Adrenal gland (tissue), 5 donors: ENCODE measurements around the gene CCDC80.

Experiments
- CTCF ChIP-seq, 6 experiments: fragments of 450-650 bp in 4 of 6; fragments of 200-600 bp in 2 of 6; sonication (generic) in 1 of 6; IDR thresholded peaks; 1 replicate in 5 of 6; 2 replicates in 1 of 6; pipeline versions ENCODE4 v1.5.1 to v1.8.0; 2016 to 2021; ENCODE audit warnings: antibody characterized with exemption in 6 of 6, mild to moderate bottlenecking in 2 of 6, moderate library complexity in 1 of 6
- POLR2A ChIP-seq, 2 donors: fragments of 450-650 bp; IDR thresholded peaks; one replicate each; pipeline ENCODE4 v1.6.1; 2017; ENCODE audit warnings: antibody characterized with exemption in 2 of 2, mild to moderate bottlenecking in 2 of 2, moderate library complexity in 1 of 2
- donor health status: DM: no; HTN: no; CAD: no.

GRCh38 chr3:112550859-112551258 is 90.1 kb downstream of the CCDC80 start:
- TF ChIP-seq CTCF (IDR thresholded peaks at IDR 0.05) (no peak), POLR2A (IDR thresholded peaks at IDR 0.05) (no peak)
